CD14-positive monocyte (primary cell): Measurements from ENCODE around the gene FGF14. TPM values are rescaled to one million over a fixed set of nuclear protein-coding genes. Genes with fewer than 3 reads are reported as not detected.
"Not testable (repeated sequence)": the region's sequence is repeated elsewhere in the genome, so short reads cannot be mapped to it uniquely, and the experiment has no call there.

Experiments
- DNase-seq, 3 donors: peaks; one replicate each; pipeline ENCODE4 v3.0.0-alpha.2; 2011 to 2022
- H2AFZ ChIP-seq: 2 replicates; pipeline ENCODE4 v1.6.0; 2012; ENCODE audit warnings: mild to moderate bottlenecking, low read depth, low read length, inconsistent platforms; ENCODE audit not compliant: insufficient read depth, poor library complexity, severe bottlenecking
- H3K27ac ChIP-seq, 2 donors: 1 replicate in 1 of 2; 2 replicates in 1 of 2; pipeline ENCODE4 v1.5.1; 2012 to 2013; ENCODE audit warnings: low read length in 2 of 2, control low read depth in 1 of 2, inconsistent platforms in 1 of 2, low read depth in 1 of 2, mild to moderate bottlenecking in 1 of 2
- H3K27me3 ChIP-seq, 2 donors: one replicate each; pipeline versions ENCODE4 v1.6.0 to v1.6.1; 2011 to 2013; ENCODE audit warnings: low read length in 2 of 2; ENCODE audit not compliant: control insufficient read depth in 2 of 2, insufficient read depth in 2 of 2
- H3K36me3 ChIP-seq, 2 donors: replicated peaks in 1 of 2; 1 replicate in 1 of 2; 2 replicates in 1 of 2; pipeline versions ENCODE4 v1.5.1 to v1.6.1; 2012 to 2013; ENCODE audit warnings: low read length in 2 of 2, control low read depth in 1 of 2, inconsistent platforms in 1 of 2, mild to moderate bottlenecking in 1 of 2; ENCODE audit not compliant: insufficient read depth in 2 of 2, control insufficient read depth in 1 of 2
- H3K4me1 ChIP-seq, 2 donors: 1 replicate in 1 of 2; 2 replicates in 1 of 2; pipeline versions ENCODE4 v1.5.1 to v1.6.1; 2012 to 2013; ENCODE audit warnings: low read length in 2 of 2, control low read depth in 1 of 2, inconsistent platforms in 1 of 2, mild to moderate bottlenecking in 1 of 2, moderate library complexity in 1 of 2; ENCODE audit not compliant: insufficient read depth in 2 of 2, control insufficient read depth in 1 of 2
- H3K4me2 ChIP-seq: replicated peaks from 2 replicates; pipeline ENCODE3; 2012; ENCODE audit warnings: low read length, moderate library complexity, mild to moderate bottlenecking; ENCODE audit not compliant: poor library complexity, severe bottlenecking; ENCODE audit errors: extremely low read depth
- H3K4me3 ChIP-seq, 3 experiments: fragments of 200-600 bp in 1 of 3; sonication (generic) in 1 of 3; replicated peaks in 1 of 3; 1 replicate in 2 of 3; 2 replicates in 1 of 3; pipeline ENCODE4 v1.5.1; 2011 to 2013; ENCODE audit warnings: low read length in 3 of 3, mild to moderate bottlenecking in 3 of 3, control low read depth in 2 of 3, low read depth in 2 of 3, inconsistent platforms in 1 of 3, moderate library complexity in 1 of 3
- H3K79me2 ChIP-seq: 2 replicates; pipeline ENCODE4 v1.6.0; 2012; ENCODE audit warnings: mild to moderate bottlenecking, control low read depth, inconsistent platforms, low read length, moderate library complexity; ENCODE audit not compliant: insufficient read depth
- H3K9ac ChIP-seq: 2 replicates; pipeline ENCODE4 v1.6.0; 2017; ENCODE audit warnings: low read length, mild to moderate bottlenecking; ENCODE audit not compliant: insufficient read depth, poor library complexity, severe bottlenecking
- H3K9me3 ChIP-seq, 2 donors: replicated peaks in 1 of 2; 1 replicate in 1 of 2; 2 replicates in 1 of 2; pipeline versions ENCODE4 v1.5.1 to v1.6.1; 2012 to 2013; ENCODE audit warnings: low read length in 2 of 2, control low read depth in 1 of 2; ENCODE audit not compliant: control insufficient read depth in 1 of 2, insufficient read depth in 1 of 2
- H4K20me1 ChIP-seq: 2 replicates; pipeline ENCODE4 v1.6.0; 2012; ENCODE audit warnings: mild to moderate bottlenecking, low read length, control low read depth, moderate library complexity; ENCODE audit not compliant: insufficient read depth
- H3K27ac Mint-ChIP-seq, 7 donors: one replicate each; pipeline ENCODE4 v1.8.0; 2020; ENCODE audit warnings: mild to moderate bottlenecking in 7 of 7, mixed read lengths in 7 of 7, moderate library complexity in 6 of 7, inconsistent platforms in 2 of 7
- H3K27me3 Mint-ChIP-seq, 3 donors: one replicate each; pipeline ENCODE4 v1.8.0; 2021 to 2022; ENCODE audit warnings: low read depth in 3 of 3, mild to moderate bottlenecking in 3 of 3, mixed read lengths in 3 of 3, moderate library complexity in 3 of 3, inconsistent platforms in 1 of 3
- H3K36me3 Mint-ChIP-seq, 2 donors: one replicate each; pipeline ENCODE4 v1.8.0; 2020; ENCODE audit warnings: mixed read lengths in 2 of 2, inconsistent platforms in 1 of 2, mild to moderate bottlenecking in 1 of 2
- H3K4me1 Mint-ChIP-seq: one replicate; pipeline ENCODE4 v1.8.0; 2020; ENCODE audit warnings: mild to moderate bottlenecking, mixed read lengths
- H3K4me3 Mint-ChIP-seq, 2 donors: one replicate each; pipeline ENCODE4 v1.8.0; 2020; ENCODE audit warnings: mild to moderate bottlenecking in 2 of 2, mixed read lengths in 2 of 2, moderate library complexity in 1 of 2
- H3K9me3 Mint-ChIP-seq, 7 donors: one replicate each; pipeline ENCODE4 v1.8.0; 2020 to 2022; ENCODE audit warnings: mixed read lengths in 7 of 7, mild to moderate bottlenecking in 6 of 7, moderate library complexity in 6 of 7, inconsistent platforms in 2 of 7
- CTCF ChIP-seq: fragments of 200-600 bp; IDR thresholded peaks from one replicate; pipeline ENCODE4 v1.8.0; 2022; ENCODE audit warnings: antibody characterized with exemption, mild to moderate bottlenecking
- WGBS: methylation state at CpG from one replicate; pipeline ENCODE4 v1.1.5; 2013; ENCODE audit warnings: missing lambda C conversion rate; ENCODE audit not compliant: insufficient coverage; 5-methylcytosine and 5-hydroxymethylcytosine counted together
- intact Hi-C, 2 donors: fragments of 100-400 bp; cut with micrococcal nuclease; formaldehyde crosslinking; loops; one replicate each; pipeline versions ENCODE4 v1.15.0 to v1.15.1; 2023
- polyA plus RNA-seq, 3 donors: library from polyadenylated mRNA; depleted of rRNA in 1 of 3; unstranded in 2 of 3; stranded (reverse) in 1 of 3; fragments of 300-500 nt in 2 of 3; fragments of >200 nt in 1 of 3; fragmentation: Illumina TruSeq in 2 of 3; gene quantifications; 1 replicate in 2 of 3; 2 replicates in 1 of 3; pipeline ENCODE4 v1.2.3, GENCODE V29; 2012 to 2021

Gene FGF14
- polyA plus RNA-seq, 3 donors: not detected

- H3K27ac ChIP-seq: no peak overlapping the region
- H3K4me1 ChIP-seq: no peaks in the 10 kb centered on the region
- no peak overlapping the region for H2AFZ ChIP-seq
- H3K9ac ChIP-seq: no peak overlapping the region
- H3K27ac Mint-ChIP-seq: no peak overlapping the region
- H3K4me1 Mint-ChIP-seq: no peaks in the 10 kb centered on the region
- no peaks in the 10 kb centered on the region for H3K27me3 ChIP-seq
- H3K4me3 ChIP-seq: no peak overlapping the region
- peaks cover 12 to 20% (median 17%) of the 10 kb centered on the region in 7 donors for H3K9me3 Mint-ChIP-seq
- no peak overlapping the region for H3K4me2 ChIP-seq
- no peak for TF ChIP-seq CTCF
- H3K4me3 Mint-ChIP-seq: no peak overlapping the region
- DNase-seq: no peak
- H3K79me2 ChIP-seq: no peaks in the 10 kb centered on the region
- peaks cover 12 to 17% of the 10 kb centered on the region in 2 donors for H3K9me3 ChIP-seq
- peaks cover 0 to 1% (median 0%) of the 10 kb centered on the region in 3 donors for H3K27me3 Mint-ChIP-seq
- H3K36me3 Mint-ChIP-seq: no peaks in the 10 kb centered on the region
- intact Hi-C loops: no loop called here
- no peaks in the 10 kb centered on the region for H3K36me3 ChIP-seq
- H4K20me1 ChIP-seq: no peaks in the 10 kb centered on the region
Observed at GRCh38 chr13:102017248-102017647, 384.6 kb downstream of the FGF14 start.

- TF ChIP-seq CTCF: no peak
- Histone ChIP-seq H2AFZ (no peak overlapping the region), H3K36me3 (no peaks in the 10 kb centered on the region), H3K4me2 (no peak overlapping the region), H3K79me2 (no peaks in the 10 kb centered on the region), H4K20me1 (no peaks in the 10 kb centered on the region), H3K9ac (no peak overlapping the region), H3K4me3 (no peak overlapping the region), H3K27ac (no peak overlapping the region), H3K27me3 (no peaks in the 10 kb centered on the region), H3K4me1 (no peaks in the 10 kb centered on the region), H3K9me3 (peaks cover 6 to 8% of the 10 kb centered on the region in 2 donors)
- Mint-ChIP-seq H3K4me1 (no peaks in the 10 kb centered on the region), H3K9me3 (peaks cover 2 to 6% (median 4%) of the 10 kb centered on the region in 7 donors), H3K27ac (no peak overlapping the region), H3K4me3 (no peak overlapping the region), H3K36me3 (no peaks in the 10 kb centered on the region), H3K27me3 (no peaks in the 10 kb centered on the region)
- no peak for DNase-seq
- WGBS: 60% methylated on average over 1 of the region's 7 CpGs
- intact Hi-C loops: no loop called here
Observed at GRCh38 chr13:102012299-102013293, 389.3 kb downstream of the FGF14 start.

GRCh38 chr13:102011455-102011854 is 390.4 kb downstream of the FGF14 start:
- H3K9ac ChIP-seq, H3K4me3 ChIP-seq, H3K9me3 ChIP-seq, intact Hi-C loops, H3K27ac Mint-ChIP-seq, H3K27me3 Mint-ChIP-seq, H3K4me3 Mint-ChIP-seq, H3K4me1 ChIP-seq, H3K27ac ChIP-seq, H3K79me2 ChIP-seq, H3K4me2 ChIP-seq, DNase-seq, H3K36me3 Mint-ChIP-seq, H3K27me3 ChIP-seq, H3K4me1 Mint-ChIP-seq, H3K9me3 Mint-ChIP-seq, H4K20me1 ChIP-seq, H3K36me3 ChIP-seq, H2AFZ ChIP-seq: not testable (repeated sequence)
- 91% methylated on average over 3 of the region's 5 CpGs for WGBS
